Measurements from ENCODE around the gene SCAMP4. TPM values are rescaled to one million over a fixed set of nuclear protein-coding genes. Genes with fewer than 3 reads are reported as not detected.

SCAMP4 gene
- total and polyA plus RNA-seq, 2 experiments from 2014 or later: 39.4 to 106 TPM

DNA sequence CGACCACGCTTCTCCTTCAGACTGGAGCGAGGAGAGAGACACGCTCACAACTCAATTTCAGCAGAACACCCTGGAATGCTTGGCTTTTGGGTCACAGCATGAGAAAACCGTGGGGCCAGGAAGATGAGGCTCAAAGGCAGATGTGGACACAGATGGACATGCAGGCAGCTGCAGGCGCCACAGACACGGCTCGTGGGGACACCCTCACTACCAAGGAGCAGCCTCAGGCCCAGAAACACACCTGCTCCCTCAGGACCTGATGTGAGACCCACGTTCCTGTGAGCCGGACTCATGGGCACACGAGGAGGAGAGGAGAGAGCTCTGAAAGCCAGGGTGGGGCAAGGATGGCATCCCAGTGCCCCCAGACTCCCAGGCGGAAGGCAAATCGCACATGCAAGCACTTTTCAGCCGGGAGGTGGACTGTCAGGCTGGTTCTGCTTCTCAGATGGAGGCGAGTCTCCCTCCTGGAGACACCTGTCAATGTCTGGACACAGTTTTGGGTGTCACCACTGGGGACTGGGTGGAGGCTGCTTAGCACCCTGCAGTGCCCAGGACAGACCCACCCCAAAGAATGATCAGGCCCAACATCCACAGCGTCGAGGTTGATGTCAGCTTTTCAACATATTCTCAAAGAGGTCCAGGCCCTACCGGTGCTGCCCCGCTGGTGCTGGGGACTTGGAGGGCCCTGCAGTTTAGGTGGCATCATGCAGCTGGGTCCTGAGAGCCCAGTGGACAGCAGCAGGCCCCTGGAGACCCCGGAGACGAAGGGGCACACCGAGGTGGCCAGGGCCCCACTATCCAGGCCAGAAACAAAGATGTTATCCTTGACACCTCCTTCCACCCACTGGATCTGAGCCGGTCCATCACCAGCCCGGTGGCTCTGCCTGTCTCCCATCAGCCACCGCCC, 22.2 kb upstream of the SCAMP4 start:
- peaks cover 14% of the 10 kb centered on the region; the same call in 1 of the 2 replicates for H3K4me1 ChIP-seq (ENCODE audit: insufficient read depth)
- no peak for ATAC-seq
- Mint-ChIP-seq H3K36me3 (ENCODE audit: low read depth) (no peaks in the 10 kb centered on the region; the same call in 2 of the 3 replicates), H3K4me1 (peaks cover 31% of the 10 kb centered on the region), H3K27ac (no peak overlapping the region), H3K27me3 (ENCODE audit: insufficient read depth, low read depth, poor library complexity) (peaks cover 11% of the 10 kb centered on the region), H3K9me3 (no peaks in the 10 kb centered on the region; the same call in 2 of the 3 replicates), H3K4me3 (peak overlapping the region; percentile 91; the same call in 2 of the 3 replicates)
- TF ChIP-seq EZH2phosphoT487 (IDR thresholded peaks at IDR 0.05; ENCODE audit: unreplicated experiment) (no peak), ZNF114 (CRISPR knock-in tag; IDR thresholded peaks at IDR 0.05) (no peak), CREB1 (CRISPR knock-in tag; IDR thresholded peaks at IDR 0.05; ENCODE audit: low read depth) (no peak), EZH2 (IDR thresholded peaks at IDR 0.05; ENCODE audit: low read depth, unreplicated experiment) (no peak), ZNF331 (CRISPR knock-in tag; IDR thresholded peaks at IDR 0.05; ENCODE audit: low read depth) (no peak), POLR2AphosphoS5 (IDR thresholded peaks at IDR 0.05; ENCODE audit: low read depth) (no peak), NANOG (IDR thresholded peaks at IDR 0.05; ENCODE audit: borderline replicate concordance) (no peak), JUNB (IDR thresholded peaks at IDR 0.05; ENCODE audit: unreplicated experiment) (no peak), STAT1 (IDR thresholded peaks at IDR 0.05; ENCODE audit: unreplicated experiment) (no peak)
- TF ChIP-seq, protein P1, sequence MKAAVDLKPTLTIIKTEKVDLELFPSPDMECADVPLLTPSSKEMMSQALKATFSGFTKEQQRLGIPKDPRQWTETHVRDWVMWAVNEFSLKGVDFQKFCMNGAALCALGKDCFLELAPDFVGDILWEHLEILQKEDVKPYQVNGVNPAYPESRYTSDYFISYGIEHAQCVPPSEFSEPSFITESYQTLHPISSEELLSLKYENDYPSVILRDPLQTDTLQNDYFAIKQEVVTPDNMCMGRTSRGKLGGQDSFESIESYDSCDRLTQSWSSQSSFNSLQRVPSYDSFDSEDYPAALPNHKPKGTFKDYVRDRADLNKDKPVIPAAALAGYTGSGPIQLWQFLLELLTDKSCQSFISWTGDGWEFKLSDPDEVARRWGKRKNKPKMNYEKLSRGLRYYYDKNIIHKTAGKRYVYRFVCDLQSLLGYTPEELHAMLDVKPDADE (IDR thresholded peaks at IDR 0.05): no peak
- TF ChIP-seq, protein P2, sequence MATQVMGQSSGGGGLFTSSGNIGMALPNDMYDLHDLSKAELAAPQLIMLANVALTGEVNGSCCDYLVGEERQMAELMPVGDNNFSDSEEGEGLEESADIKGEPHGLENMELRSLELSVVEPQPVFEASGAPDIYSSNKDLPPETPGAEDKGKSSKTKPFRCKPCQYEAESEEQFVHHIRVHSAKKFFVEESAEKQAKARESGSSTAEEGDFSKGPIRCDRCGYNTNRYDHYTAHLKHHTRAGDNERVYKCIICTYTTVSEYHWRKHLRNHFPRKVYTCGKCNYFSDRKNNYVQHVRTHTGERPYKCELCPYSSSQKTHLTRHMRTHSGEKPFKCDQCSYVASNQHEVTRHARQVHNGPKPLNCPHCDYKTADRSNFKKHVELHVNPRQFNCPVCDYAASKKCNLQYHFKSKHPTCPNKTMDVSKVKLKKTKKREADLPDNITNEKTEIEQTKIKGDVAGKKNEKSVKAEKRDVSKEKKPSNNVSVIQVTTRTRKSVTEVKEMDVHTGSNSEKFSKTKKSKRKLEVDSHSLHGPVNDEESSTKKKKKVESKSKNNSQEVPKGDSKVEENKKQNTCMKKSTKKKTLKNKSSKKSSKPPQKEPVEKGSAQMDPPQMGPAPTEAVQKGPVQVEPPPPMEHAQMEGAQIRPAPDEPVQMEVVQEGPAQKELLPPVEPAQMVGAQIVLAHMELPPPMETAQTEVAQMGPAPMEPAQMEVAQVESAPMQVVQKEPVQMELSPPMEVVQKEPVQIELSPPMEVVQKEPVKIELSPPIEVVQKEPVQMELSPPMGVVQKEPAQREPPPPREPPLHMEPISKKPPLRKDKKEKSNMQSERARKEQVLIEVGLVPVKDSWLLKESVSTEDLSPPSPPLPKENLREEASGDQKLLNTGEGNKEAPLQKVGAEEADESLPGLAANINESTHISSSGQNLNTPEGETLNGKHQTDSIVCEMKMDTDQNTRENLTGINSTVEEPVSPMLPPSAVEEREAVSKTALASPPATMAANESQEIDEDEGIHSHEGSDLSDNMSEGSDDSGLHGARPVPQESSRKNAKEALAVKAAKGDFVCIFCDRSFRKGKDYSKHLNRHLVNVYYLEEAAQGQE (IDR thresholded peaks at IDR 0.05; ENCODE audit: unreplicated experiment): no peak
- TF ChIP-seq, protein P3, sequence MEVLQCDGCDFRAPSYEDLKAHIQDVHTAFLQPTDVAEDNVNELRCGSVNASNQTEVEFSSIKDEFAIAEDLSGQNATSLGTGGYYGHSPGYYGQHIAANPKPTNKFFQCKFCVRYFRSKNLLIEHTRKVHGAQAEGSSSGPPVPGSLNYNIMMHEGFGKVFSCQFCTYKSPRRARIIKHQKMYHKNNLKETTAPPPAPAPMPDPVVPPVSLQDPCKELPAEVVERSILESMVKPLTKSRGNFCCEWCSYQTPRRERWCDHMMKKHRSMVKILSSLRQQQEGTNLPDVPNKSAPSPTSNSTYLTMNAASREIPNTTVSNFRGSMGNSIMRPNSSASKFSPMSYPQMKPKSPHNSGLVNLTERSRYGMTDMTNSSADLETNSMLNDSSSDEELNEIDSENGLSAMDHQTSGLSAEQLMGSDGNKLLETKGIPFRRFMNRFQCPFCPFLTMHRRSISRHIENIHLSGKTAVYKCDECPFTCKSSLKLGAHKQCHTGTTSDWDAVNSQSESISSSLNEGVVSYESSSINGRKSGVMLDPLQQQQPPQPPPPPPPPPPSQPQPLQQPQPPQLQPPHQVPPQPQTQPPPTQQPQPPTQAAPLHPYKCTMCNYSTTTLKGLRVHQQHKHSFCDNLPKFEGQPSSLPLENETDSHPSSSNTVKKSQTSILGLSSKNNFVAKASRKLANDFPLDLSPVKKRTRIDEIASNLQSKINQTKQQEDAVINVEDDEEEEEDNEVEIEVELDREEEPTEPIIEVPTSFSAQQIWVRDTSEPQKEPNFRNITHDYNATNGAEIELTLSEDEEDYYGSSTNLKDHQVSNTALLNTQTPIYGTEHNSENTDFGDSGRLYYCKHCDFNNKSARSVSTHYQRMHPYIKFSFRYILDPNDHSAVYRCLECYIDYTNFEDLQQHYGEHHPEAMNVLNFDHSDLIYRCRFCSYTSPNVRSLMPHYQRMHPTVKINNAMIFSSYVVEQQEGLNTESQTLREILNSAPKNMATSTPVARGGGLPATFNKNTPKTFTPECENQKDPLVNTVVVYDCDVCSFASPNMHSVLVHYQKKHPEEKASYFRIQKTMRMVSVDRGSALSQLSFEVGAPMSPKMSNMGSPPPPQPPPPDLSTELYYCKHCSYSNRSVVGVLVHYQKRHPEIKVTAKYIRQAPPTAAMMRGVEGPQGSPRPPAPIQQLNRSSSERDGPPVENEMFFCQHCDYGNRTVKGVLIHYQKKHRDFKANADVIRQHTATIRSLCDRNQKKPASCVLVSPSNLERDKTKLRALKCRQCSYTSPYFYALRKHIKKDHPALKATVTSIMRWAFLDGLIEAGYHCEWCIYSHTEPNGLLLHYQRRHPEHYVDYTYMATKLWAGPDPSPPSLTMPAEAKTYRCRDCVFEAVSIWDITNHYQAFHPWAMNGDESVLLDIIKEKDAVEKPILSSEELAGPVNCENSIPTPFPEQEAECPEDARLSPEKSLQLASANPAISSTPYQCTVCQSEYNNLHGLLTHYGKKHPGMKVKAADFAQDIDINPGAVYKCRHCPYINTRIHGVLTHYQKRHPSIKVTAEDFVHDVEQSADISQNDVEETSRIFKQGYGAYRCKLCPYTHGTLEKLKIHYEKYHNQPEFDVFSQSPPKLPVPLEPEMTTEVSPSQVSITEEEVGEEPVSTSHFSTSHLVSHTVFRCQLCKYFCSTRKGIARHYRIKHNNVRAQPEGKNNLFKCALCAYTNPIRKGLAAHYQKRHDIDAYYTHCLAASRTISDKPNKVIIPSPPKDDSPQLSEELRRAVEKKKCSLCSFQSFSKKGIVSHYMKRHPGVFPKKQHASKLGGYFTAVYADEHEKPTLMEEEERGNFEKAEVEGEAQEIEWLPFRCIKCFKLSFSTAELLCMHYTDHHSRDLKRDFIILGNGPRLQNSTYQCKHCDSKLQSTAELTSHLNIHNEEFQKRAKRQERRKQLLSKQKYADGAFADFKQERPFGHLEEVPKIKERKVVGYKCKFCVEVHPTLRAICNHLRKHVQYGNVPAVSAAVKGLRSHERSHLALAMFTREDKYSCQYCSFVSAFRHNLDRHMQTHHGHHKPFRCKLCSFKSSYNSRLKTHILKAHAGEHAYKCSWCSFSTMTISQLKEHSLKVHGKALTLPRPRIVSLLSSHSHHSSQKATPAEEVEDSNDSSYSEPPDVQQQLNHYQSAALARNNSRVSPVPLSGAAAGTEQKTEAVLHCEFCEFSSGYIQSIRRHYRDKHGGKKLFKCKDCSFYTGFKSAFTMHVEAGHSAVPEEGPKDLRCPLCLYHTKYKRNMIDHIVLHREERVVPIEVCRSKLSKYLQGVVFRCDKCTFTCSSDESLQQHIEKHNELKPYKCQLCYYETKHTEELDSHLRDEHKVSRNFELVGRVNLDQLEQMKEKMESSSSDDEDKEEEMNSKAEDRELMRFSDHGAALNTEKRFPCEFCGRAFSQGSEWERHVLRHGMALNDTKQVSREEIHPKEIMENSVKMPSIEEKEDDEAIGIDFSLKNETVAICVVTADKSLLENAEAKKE (CRISPR knock-in tag; IDR thresholded peaks at IDR 0.05): no peak
- TF ChIP-seq, protein P4, sequence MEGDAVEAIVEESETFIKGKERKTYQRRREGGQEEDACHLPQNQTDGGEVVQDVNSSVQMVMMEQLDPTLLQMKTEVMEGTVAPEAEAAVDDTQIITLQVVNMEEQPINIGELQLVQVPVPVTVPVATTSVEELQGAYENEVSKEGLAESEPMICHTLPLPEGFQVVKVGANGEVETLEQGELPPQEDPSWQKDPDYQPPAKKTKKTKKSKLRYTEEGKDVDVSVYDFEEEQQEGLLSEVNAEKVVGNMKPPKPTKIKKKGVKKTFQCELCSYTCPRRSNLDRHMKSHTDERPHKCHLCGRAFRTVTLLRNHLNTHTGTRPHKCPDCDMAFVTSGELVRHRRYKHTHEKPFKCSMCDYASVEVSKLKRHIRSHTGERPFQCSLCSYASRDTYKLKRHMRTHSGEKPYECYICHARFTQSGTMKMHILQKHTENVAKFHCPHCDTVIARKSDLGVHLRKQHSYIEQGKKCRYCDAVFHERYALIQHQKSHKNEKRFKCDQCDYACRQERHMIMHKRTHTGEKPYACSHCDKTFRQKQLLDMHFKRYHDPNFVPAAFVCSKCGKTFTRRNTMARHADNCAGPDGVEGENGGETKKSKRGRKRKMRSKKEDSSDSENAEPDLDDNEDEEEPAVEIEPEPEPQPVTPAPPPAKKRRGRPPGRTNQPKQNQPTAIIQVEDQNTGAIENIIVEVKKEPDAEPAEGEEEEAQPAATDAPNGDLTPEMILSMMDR (conservative IDR thresholded peaks at IDR 0.05; ENCODE audit: low read depth in 2 of 2): no peak
- H3K27me3 ChIP-seq (ENCODE audit: insufficient read depth): no peaks in the 10 kb centered on the region
- peak overlapping the region; percentile 98 for H3K4me2 ChIP-seq
- peaks cover 5% of the 10 kb centered on the region for H3F3A ChIP-seq (replicated peaks; ENCODE audit: low read depth)
- H3K36me3 ChIP-seq (ENCODE audit: insufficient read depth): no peaks in the 10 kb centered on the region
- DNase-seq (ENCODE audit: low spot score): no peak
- H3K9me2 ChIP-seq (ENCODE audit: insufficient read depth): no peaks in the 10 kb centered on the region
- peaks cover 16% of the 10 kb centered on the region for H4K20me1 ChIP-seq (replicated peaks; ENCODE audit: insufficient read depth)
- peak overlapping the region; percentile 55; the same call in 1 of the 2 replicates for H3K27ac ChIP-seq (ENCODE audit: low read depth)
- peaks cover 27% of the 10 kb centered on the region for H3K79me2 ChIP-seq (replicated peaks; ENCODE audit: insufficient read depth)
- H2AFZ ChIP-seq: no peak overlapping the region
- no peak overlapping the region for H3K4me3 ChIP-seq

Data from GM23338 (cell line).